ENCODE measurements around the gene FAM124A.

FAM124A gene

DNA sequence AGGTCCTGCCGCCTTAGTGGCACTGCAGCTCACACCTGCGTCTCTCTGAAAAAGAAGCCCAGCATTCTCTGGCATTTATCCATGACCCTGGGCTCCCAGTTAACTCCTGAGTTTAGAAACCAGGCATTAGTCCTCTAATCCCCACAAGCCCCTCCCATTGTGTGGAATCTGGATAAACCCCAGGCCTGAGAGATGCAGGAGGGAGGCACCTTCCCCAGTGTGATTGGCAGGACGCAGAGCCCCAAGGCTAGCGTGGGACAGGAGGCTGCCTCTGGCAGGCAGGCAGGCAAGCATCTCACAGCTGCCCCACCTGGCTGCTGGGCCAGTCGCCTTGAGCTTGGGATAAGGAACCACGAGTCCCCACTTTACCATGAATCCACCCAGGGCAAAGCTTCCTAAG, 106.3 kb downstream of the FAM124A start:
- Histone ChIP-seq H3K4me2 (ENCODE audit: low read length) (no peak overlapping the region), H4K20me1 (ENCODE audit: insufficient read depth, low read length) (no peaks in the 10 kb centered on the region), H3K9ac (ENCODE audit: low read length) (no peak overlapping the region), H3K9me3 (ENCODE audit: insufficient read depth, low read length) (no peaks in the 10 kb centered on the region), H2AFZ (ENCODE audit: low read depth, low read length) (no peak overlapping the region), H3K4me3 (ENCODE audit: low read length) (no peak overlapping the region), H3K79me2 (ENCODE audit: low read length) (no peaks in the 10 kb centered on the region), H3K27me3 (ENCODE audit: low read depth, low read length) (no peaks in the 10 kb centered on the region), H3K4me1 (ENCODE audit: low read length) (peaks cover 18% of the 10 kb centered on the region), H3K36me3 (replicated peaks; ENCODE audit: low read depth, low read length) (no peaks in the 10 kb centered on the region), H3K27ac (ENCODE audit: low read length) (no peak overlapping the region)
- TF ChIP-seq CTCF (IDR thresholded peaks at IDR 0.05; ENCODE audit: low read depth, low read length) (no peak), EZH2phosphoT487 (IDR thresholded peaks at IDR 0.05; ENCODE audit: low read depth) (no peak)

DNA sequence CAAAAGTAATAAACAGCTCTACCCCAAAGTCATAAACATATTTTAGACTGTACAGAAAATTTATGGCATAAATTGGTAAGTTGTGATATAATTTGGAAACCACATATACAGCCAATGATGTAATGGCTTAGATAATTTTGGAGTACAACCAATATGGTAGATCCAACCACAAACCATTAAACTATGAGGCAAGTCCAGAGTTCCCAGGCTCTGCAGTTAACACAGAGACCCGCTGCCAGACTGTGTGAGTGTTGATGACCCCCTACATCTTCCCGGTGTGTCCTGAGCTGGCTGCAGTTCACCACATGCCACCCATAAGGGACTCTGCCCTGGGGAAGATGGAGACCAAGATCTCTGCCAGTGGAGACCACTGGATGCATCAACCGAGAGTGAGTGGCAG, 107.4 kb downstream of the FAM124A start:
- no peak for TF ChIP-seq EZH2phosphoT487 (IDR thresholded peaks at IDR 0.05; ENCODE audit: low read depth)
- no peak for TF ChIP-seq CTCF (IDR thresholded peaks at IDR 0.05; ENCODE audit: low read depth, low read length)
- Histone ChIP-seq H3K27me3 (ENCODE audit: low read depth, low read length) (no peaks in the 10 kb centered on the region), H3K27ac (ENCODE audit: low read length) (no peak overlapping the region), H3K36me3 (replicated peaks; ENCODE audit: low read depth, low read length) (no peaks in the 10 kb centered on the region), H3K4me1 (ENCODE audit: low read length) (peaks cover 18% of the 10 kb centered on the region), H3K9me3 (ENCODE audit: insufficient read depth, low read length) (no peaks in the 10 kb centered on the region), H2AFZ (ENCODE audit: low read depth, low read length) (no peak overlapping the region), H4K20me1 (ENCODE audit: insufficient read depth, low read length) (no peaks in the 10 kb centered on the region), H3K9ac (ENCODE audit: low read length) (no peak overlapping the region), H3K4me2 (ENCODE audit: low read length) (no peak overlapping the region), H3K4me3 (ENCODE audit: low read length) (no peak overlapping the region), H3K79me2 (ENCODE audit: low read length) (no peaks in the 10 kb centered on the region)

GRCh38 chr13:51330791-51331190, 108.6 kb downstream of the FAM124A start:
- H3K9me3 ChIP-seq (ENCODE audit: insufficient read depth, low read length), result no peaks in the 10 kb centered on the region
- no peak overlapping the region for H2AFZ ChIP-seq (ENCODE audit: low read depth, low read length)
- no peaks in the 10 kb centered on the region for H4K20me1 ChIP-seq (ENCODE audit: insufficient read depth, low read length)
- peak overlapping the region; percentile 49 for H3K4me2 ChIP-seq (ENCODE audit: low read length)
- no peaks in the 10 kb centered on the region for H3K27me3 ChIP-seq (ENCODE audit: low read depth, low read length)
- no peaks in the 10 kb centered on the region for H3K36me3 ChIP-seq (replicated peaks; ENCODE audit: low read depth, low read length)
- peaks cover 18% of the 10 kb centered on the region for H3K4me1 ChIP-seq (ENCODE audit: low read length)
- no peak for TF ChIP-seq EZH2phosphoT487 (IDR thresholded peaks at IDR 0.05; ENCODE audit: low read depth)
- TF ChIP-seq CTCF (IDR thresholded peaks at IDR 0.05; ENCODE audit: low read depth, low read length), result no peak
- H3K9ac ChIP-seq (ENCODE audit: low read length), result no peak overlapping the region
- H3K79me2 ChIP-seq (ENCODE audit: low read length), result no peaks in the 10 kb centered on the region
- H3K27ac ChIP-seq (ENCODE audit: low read length), result no peak overlapping the region
- peak overlapping the region; percentile 18 for H3K4me3 ChIP-seq (ENCODE audit: low read length)

GRCh38 chr13:51331354-51331861, 109.2 kb downstream of the FAM124A start:
- peak overlapping the region; percentile 49 for H3K4me2 ChIP-seq (ENCODE audit: low read length)
- H3K9me3 ChIP-seq (ENCODE audit: insufficient read depth, low read length), result no peaks in the 10 kb centered on the region
- H3K27ac ChIP-seq (ENCODE audit: low read length), result no peak overlapping the region
- H3K79me2 ChIP-seq (ENCODE audit: low read length), result no peaks in the 10 kb centered on the region
- H2AFZ ChIP-seq (ENCODE audit: low read depth, low read length), result no peak overlapping the region
- no peak for TF ChIP-seq EZH2phosphoT487 (IDR thresholded peaks at IDR 0.05; ENCODE audit: low read depth)
- no peak for TF ChIP-seq CTCF (IDR thresholded peaks at IDR 0.05; ENCODE audit: low read depth, low read length)
- no peak overlapping the region for H3K9ac ChIP-seq (ENCODE audit: low read length)
- H3K36me3 ChIP-seq (replicated peaks; ENCODE audit: low read depth, low read length), result no peaks in the 10 kb centered on the region
- no peak overlapping the region for H3K4me3 ChIP-seq (ENCODE audit: low read length)
- no peaks in the 10 kb centered on the region for H3K27me3 ChIP-seq (ENCODE audit: low read depth, low read length)
- H4K20me1 ChIP-seq (ENCODE audit: insufficient read depth, low read length), result no peaks in the 10 kb centered on the region
- H3K4me1 ChIP-seq (ENCODE audit: low read length), result peaks cover 18% of the 10 kb centered on the region

All from OCI-LY3 (cell line).